Astrocyte (in vitro differentiated cells and primary cell): ENCODE measurements around the gene PLEKHG3. TPM values are rescaled to one million over a fixed set of nuclear protein-coding genes. Genes with fewer than 3 reads are reported as not detected.

Source experiments
- DNase-seq: peaks from one replicate; pipeline ENCODE4 v3.0.0-alpha.2; 2010; ENCODE audit warnings: low read depth
- FAIRE-seq: peaks from 2 replicates; lab custom pipeline; 2011; peaks lifted over from hg19 to GRCh38; lab: Jason Lieb, UNC
- H2AFZ ChIP-seq: 2 replicates; pipeline ENCODE4 v1.6.0; 2012; ENCODE audit warnings: low read depth, low read length, inconsistent platforms
- H3K27ac ChIP-seq: 2 replicates; pipeline ENCODE4 v1.5.1; 2011; ENCODE audit warnings: low read depth, low read length, inconsistent platforms
- H3K27me3 ChIP-seq: 2 replicates; pipeline ENCODE4 v1.6.0; 2011; ENCODE audit warnings: low read length, inconsistent platforms; ENCODE audit not compliant: insufficient read depth
- H3K36me3 ChIP-seq: 2 replicates; pipeline ENCODE4 v1.5.1; 2011; ENCODE audit warnings: low read length, inconsistent platforms; ENCODE audit not compliant: insufficient read depth
- H3K4me1 ChIP-seq: 2 replicates; pipeline ENCODE4 v1.5.1; 2011; ENCODE audit warnings: low read length, inconsistent platforms; ENCODE audit not compliant: insufficient read depth
- H3K4me2 ChIP-seq: 2 replicates; pipeline ENCODE4 v1.6.0; 2012; ENCODE audit warnings: low read length, inconsistent platforms
- H3K4me3 ChIP-seq: 2 replicates; pipeline ENCODE4 v1.5.1; 2011; ENCODE audit warnings: low read depth, mild to moderate bottlenecking, low read length, inconsistent platforms; ENCODE audit not compliant: insufficient read depth
- H3K79me2 ChIP-seq: 2 replicates; pipeline ENCODE4 v1.6.0; 2012; ENCODE audit warnings: mild to moderate bottlenecking, low read length, inconsistent platforms; ENCODE audit not compliant: insufficient read depth
- H3K9ac ChIP-seq: 2 replicates; pipeline ENCODE4 v1.6.0; 2012; ENCODE audit warnings: mild to moderate bottlenecking, low read length, inconsistent platforms
- H3K9me3 ChIP-seq: 2 replicates; pipeline ENCODE4 v1.5.1; 2012; ENCODE audit warnings: low read depth, mild to moderate bottlenecking, low read length, inconsistent platforms; ENCODE audit not compliant: insufficient read depth
- H4K20me1 ChIP-seq: 2 replicates; pipeline ENCODE4 v1.6.0; 2012; ENCODE audit warnings: low read length, inconsistent platforms; ENCODE audit not compliant: insufficient read depth
- H3K27ac Mint-ChIP-seq: one replicate; pipeline ENCODE4 v1.8.0; 2021; ENCODE audit warnings: mild to moderate bottlenecking, mixed read lengths; ENCODE audit not compliant: unreplicated experiment
- H3K27me3 Mint-ChIP-seq: one replicate; pipeline ENCODE4 v1.8.0; 2021; ENCODE audit warnings: low read depth, mixed read lengths; ENCODE audit not compliant: unreplicated experiment
- H3K36me3 Mint-ChIP-seq: one replicate; pipeline ENCODE4 v1.8.0; 2021; ENCODE audit warnings: low read depth, mixed read lengths; ENCODE audit not compliant: unreplicated experiment
- H3K4me1 Mint-ChIP-seq: one replicate; pipeline ENCODE4 v1.8.0; 2021; ENCODE audit warnings: low read depth, mixed read lengths; ENCODE audit not compliant: unreplicated experiment
- H3K4me3 Mint-ChIP-seq: one replicate; pipeline ENCODE4 v1.8.0; 2021; ENCODE audit warnings: mild to moderate bottlenecking, moderate library complexity, mixed read lengths; ENCODE audit not compliant: unreplicated experiment
- H3K9me3 Mint-ChIP-seq: one replicate; pipeline ENCODE4 v1.8.0; 2021; ENCODE audit warnings: mild to moderate bottlenecking, mixed read lengths; ENCODE audit not compliant: unreplicated experiment
- CTCF ChIP-seq: IDR thresholded peaks from 2 replicates; pipeline ENCODE4 v1.5.1; 2011; ENCODE audit warnings: low read depth, mild to moderate bottlenecking, inconsistent platforms, low read length, moderate library complexity; ENCODE audit not compliant: insufficient read depth
- EZH2 ChIP-seq: IDR thresholded peaks from 2 replicates; pipeline ENCODE4 v1.6.1; 2012; ENCODE audit warnings: mild to moderate bottlenecking, low read length, inconsistent platforms; ENCODE audit not compliant: insufficient read depth
- total RNA-seq: library from RNA; stranded (reverse); gene quantifications from 2 replicates; pipeline ENCODE4 v1.2.1, GENCODE V29; 2021

Gene PLEKHG3
- total RNA-seq, 1 donor from 2014 or later: 98.6 TPM

GRCh38 chr14:64757601-64758000, 53.4 kb downstream of the PLEKHG3 start:
- TF ChIP-seq EZH2: no peak
- no peak for TF ChIP-seq CTCF
- H3K4me1 Mint-ChIP-seq: peaks cover 62% of the 10 kb centered on the region
- Histone ChIP-seq H3K79me2 (no peaks in the 10 kb centered on the region), H3K27ac (peak overlapping the region; percentile 86), H3K36me3 (no peaks in the 10 kb centered on the region), H2AFZ (no peak overlapping the region), H3K9me3 (no peaks in the 10 kb centered on the region), H3K4me3 (no peak overlapping the region), H3K4me1 (peaks cover 50% of the 10 kb centered on the region), H3K27me3 (no peaks in the 10 kb centered on the region), H4K20me1 (no peaks in the 10 kb centered on the region), H3K4me2 (peak overlapping the region; percentile 60), H3K9ac (peak overlapping the region; percentile 77)
- FAIRE-seq (no peak), DNase-seq (no peak)
- no peaks in the 10 kb centered on the region for H3K36me3 Mint-ChIP-seq
- H3K27me3 Mint-ChIP-seq: no peaks in the 10 kb centered on the region
- no peaks in the 10 kb centered on the region for H3K9me3 Mint-ChIP-seq
- peak overlapping the region; percentile 92 for H3K27ac Mint-ChIP-seq
- no peak overlapping the region for H3K4me3 Mint-ChIP-seq

- H3K9me3 ChIP-seq: no peaks in the 10 kb centered on the region
- H3K79me2 ChIP-seq: no peaks in the 10 kb centered on the region
- FAIRE-seq: no peak
- H3K36me3 ChIP-seq: no peaks in the 10 kb centered on the region
- Mint-ChIP-seq H3K36me3 (no peaks in the 10 kb centered on the region), H3K4me1 (peaks cover 66% of the 10 kb centered on the region), H3K27me3 (no peaks in the 10 kb centered on the region), H3K9me3 (no peaks in the 10 kb centered on the region), H3K27ac (peak overlapping the region; percentile 92), H3K4me3 (no peak overlapping the region)
- no peak overlapping the region for H2AFZ ChIP-seq
- no peaks in the 10 kb centered on the region for H4K20me1 ChIP-seq
- peak overlapping the region; percentile 86 for H3K27ac ChIP-seq
- peaks cover 55% of the 10 kb centered on the region for H3K4me1 ChIP-seq
- H3K4me3 ChIP-seq: no peak overlapping the region
- TF ChIP-seq EZH2: no peak
- TF ChIP-seq CTCF: no peak
- H3K27me3 ChIP-seq: no peaks in the 10 kb centered on the region
- peak overlapping the region; percentile 77 for H3K9ac ChIP-seq
- H3K4me2 ChIP-seq: peak overlapping the region; percentile 60
- DNase-seq: peak; percentile 86
Measured at GRCh38 chr14:64758025-64758521, 53.8 kb downstream of the PLEKHG3 start.
